ENCODE measurements around the gene NAPA.

The NAPA gene

DNA sequence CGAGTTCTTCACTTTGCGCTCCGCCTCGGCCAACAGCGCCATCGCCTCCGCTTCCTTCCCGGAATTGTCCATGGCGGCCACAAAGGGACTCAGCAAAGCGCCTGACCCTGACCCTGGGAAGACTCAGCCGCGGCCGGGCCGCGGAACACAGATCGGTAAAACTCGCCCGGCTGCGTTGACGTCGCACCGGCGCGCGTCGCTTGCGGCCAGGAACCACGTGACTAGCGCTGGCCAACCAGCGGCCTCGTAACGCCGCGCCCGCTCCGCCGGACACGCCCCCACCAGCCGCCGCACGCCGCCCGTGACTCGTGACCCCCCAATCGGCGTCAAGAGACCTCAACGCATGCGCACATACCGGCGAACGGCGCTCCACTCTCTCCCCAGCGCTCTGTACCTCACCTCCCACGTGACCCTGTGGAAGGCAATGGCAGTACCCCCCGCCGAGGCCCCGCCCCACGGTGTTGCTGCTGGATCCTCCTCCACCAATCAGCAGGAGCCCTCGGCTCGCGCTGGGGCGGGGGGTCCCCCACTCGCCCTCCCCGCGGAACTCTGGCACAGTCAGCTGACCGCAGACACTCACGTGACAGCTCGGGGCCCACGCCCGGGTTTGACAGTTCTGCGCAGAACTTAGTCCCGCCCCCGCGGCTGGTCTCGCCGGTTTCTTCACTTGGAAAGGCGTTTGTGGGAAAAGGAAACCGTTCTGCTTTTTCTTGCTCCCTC is at the start of gene NAPA:
TSS of gene NAPA (minus strand) at position 195 of the 720 bp plus-strand sequence. CDS start at position 72, 123 bp downstream.
- peaks cover 35 to 43% of the 10 kb centered on the region in 2 donors for H3K4me1 ChIP-seq (ENCODE audit: control insufficient read depth in 2 of 2, insufficient read depth in 2 of 2, low read length in 2 of 2)
- peak within 1 kb of the TSS; percentile 95 to 98 for H3K4me3 ChIP-seq (ENCODE audit: low read length in 2 of 2)
- no peaks in the 10 kb centered on the region for H3K27me3 ChIP-seq (ENCODE audit: control insufficient read depth in 2 of 2, insufficient read depth in 2 of 2, low read length in 2 of 2)

DNA sequence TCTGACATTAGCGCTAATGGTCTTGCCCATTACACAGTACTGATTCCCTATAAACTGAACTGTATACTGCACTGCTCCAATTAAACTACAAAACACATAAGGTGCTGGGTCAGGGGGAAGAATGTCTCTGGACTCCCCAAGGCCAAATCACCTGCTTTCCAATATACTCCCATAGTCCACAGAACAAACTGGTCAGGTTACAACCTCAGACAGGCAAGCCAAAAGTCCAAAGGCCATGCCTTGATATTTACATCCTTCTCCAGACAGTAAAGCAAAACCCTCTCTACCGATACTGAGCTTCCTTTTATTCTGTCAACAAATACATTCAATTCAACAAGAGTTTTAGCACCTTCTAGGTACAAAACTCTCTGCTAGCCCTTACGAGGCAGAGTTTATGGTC is 49.2 kb upstream of the NAPA start:
- Histone ChIP-seq H3K9ac (ENCODE audit: low read depth in 1 of 2, low read length in 2 of 2) (peak overlapping the region in 1 of 2 donors; percentile 5), H3K27me3 (ENCODE audit: control insufficient read depth in 2 of 2, insufficient read depth in 2 of 2, low read length in 2 of 2) (no peaks in the 10 kb centered on the region), H3K36me3 (ENCODE audit: control insufficient read depth in 2 of 2, insufficient read depth in 2 of 2, low read length in 2 of 2) (no peaks in the 10 kb centered on the region), H3K4me1 (ENCODE audit: control insufficient read depth in 2 of 2, insufficient read depth in 2 of 2, low read length in 2 of 2) (peaks cover 8 to 13% of the 10 kb centered on the region in 2 donors), H3K9me3 (ENCODE audit: control insufficient read depth in 2 of 2, low read length in 2 of 2) (no peaks in the 10 kb centered on the region), H3K27ac (ENCODE audit: low read depth in 2 of 2, low read length in 2 of 2) (peak overlapping the region; percentile 43 to 53), H3K4me3 (ENCODE audit: low read length in 2 of 2) (peak overlapping the region in 1 of 2 donors; percentile 43)

More for the DNA sequence above, at the start of gene NAPA:
- Histone ChIP-seq H3K9me3 (ENCODE audit: control insufficient read depth in 2 of 2, low read length in 2 of 2) (no peaks in the 10 kb centered on the region), H3K27ac (ENCODE audit: low read depth in 2 of 2, low read length in 2 of 2) (peak within 1 kb of the TSS; percentile 95 to 99), H3K9ac (ENCODE audit: low read depth in 1 of 2, low read length in 2 of 2) (peak within 1 kb of the TSS; percentile 99 to 100), H3K36me3 (ENCODE audit: control insufficient read depth in 2 of 2, insufficient read depth in 2 of 2, low read length in 2 of 2) (peaks cover 0 to 3% of the 10 kb centered on the region in 2 donors)

DNA sequence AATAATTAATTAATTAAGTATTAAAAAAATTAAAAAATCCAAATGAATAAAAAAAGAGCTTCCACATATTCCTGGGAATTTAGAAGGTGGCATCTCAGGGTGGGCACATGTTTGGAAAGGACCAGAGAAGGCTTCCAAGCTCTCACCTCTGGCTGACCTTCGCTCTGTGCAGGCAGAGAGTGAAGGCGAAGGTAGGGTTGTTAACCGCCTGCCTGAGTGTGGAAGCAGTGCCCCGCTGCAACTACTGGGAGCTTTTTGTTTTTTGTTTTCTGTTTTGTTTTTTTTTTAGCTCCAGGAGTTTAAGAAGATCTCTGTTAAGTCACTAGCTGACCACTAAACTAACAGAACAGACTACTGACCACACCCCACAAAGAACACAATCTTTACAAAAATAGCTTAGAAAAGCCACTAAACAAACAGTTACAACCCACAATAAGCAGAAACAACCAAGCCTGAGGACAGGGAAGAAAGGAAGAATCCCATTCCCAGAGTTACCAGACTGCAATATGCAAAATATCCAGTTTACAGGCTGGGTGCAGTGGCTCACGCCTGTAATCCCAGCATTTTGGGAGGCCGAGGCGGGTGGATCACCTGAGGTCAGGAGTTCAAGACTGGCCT is 46.7 kb upstream of the NAPA start:
- H3K27ac ChIP-seq (ENCODE audit: low read depth in 2 of 2, low read length in 2 of 2): peak overlapping the region in 1 of 2 donors; percentile 32
- H3K9ac ChIP-seq (ENCODE audit: low read depth in 1 of 2, low read length in 2 of 2): no peak overlapping the region
- no peak overlapping the region for H3K4me3 ChIP-seq (ENCODE audit: low read length in 2 of 2)

DNA sequence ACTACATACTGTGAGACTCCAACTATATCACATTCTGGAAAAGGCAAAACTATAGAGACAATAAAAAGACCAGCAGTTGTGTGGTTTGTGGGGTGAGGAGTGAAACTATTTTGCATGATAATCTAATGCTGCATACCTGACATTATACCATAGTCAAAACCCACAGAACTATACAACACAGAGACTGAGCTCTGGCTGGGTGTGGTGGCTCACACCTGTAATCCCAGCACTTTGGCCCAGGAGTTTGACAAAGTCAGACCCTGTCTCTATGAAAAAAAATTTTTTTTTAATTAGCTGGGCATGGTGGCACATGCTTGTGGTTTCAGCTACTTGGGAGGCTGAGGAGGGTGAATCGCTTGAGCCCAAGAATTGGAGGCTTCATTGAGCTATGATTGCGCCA is 46.1 kb upstream of the NAPA start:
- Histone ChIP-seq H3K27ac (ENCODE audit: low read depth in 2 of 2, low read length in 2 of 2) (peak overlapping the region in 1 of 2 donors; percentile 45), H3K4me1 (ENCODE audit: control insufficient read depth in 2 of 2, insufficient read depth in 2 of 2, low read length in 2 of 2) (peaks cover 8 to 13% of the 10 kb centered on the region in 2 donors), H3K9ac (ENCODE audit: low read depth in 1 of 2, low read length in 2 of 2) (no peak overlapping the region), H3K4me3 (ENCODE audit: low read length in 2 of 2) (no peak overlapping the region), H3K36me3 (ENCODE audit: control insufficient read depth in 2 of 2, insufficient read depth in 2 of 2, low read length in 2 of 2) (no peaks in the 10 kb centered on the region), H3K9me3 (ENCODE audit: control insufficient read depth in 2 of 2, low read length in 2 of 2) (no peaks in the 10 kb centered on the region), H3K27me3 (ENCODE audit: control insufficient read depth in 2 of 2, insufficient read depth in 2 of 2, low read length in 2 of 2) (no peaks in the 10 kb centered on the region)

More for the DNA sequence above, 46.7 kb upstream of the NAPA start:
- H3K9me3 ChIP-seq (ENCODE audit: control insufficient read depth in 2 of 2, low read length in 2 of 2): no peaks in the 10 kb centered on the region
- H3K27me3 ChIP-seq (ENCODE audit: control insufficient read depth in 2 of 2, insufficient read depth in 2 of 2, low read length in 2 of 2): no peaks in the 10 kb centered on the region
- no peaks in the 10 kb centered on the region for H3K36me3 ChIP-seq (ENCODE audit: control insufficient read depth in 2 of 2, insufficient read depth in 2 of 2, low read length in 2 of 2)
- H3K4me1 ChIP-seq (ENCODE audit: control insufficient read depth in 2 of 2, insufficient read depth in 2 of 2, low read length in 2 of 2): peaks cover 8 to 13% of the 10 kb centered on the region in 2 donors

DNA sequence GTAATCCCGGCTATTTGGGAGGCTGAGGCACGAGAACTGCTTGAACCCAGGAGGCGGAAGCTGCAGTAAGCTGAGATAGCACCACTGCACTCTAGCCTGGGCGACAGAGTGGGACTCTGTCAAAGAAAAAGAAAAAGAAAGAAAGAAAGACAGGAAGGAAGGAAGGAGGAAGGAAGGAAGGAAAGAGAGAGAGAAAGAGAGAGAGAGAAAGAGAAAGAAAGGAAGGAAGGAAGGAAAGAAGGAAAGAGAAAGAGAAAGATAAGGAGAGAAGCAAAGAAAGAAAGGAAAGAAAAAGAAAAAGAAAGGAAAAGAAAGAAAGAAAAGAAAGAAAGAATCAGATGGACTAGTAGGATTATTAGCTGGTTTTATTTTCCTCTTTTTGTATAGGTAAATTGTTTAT is 35.3 kb upstream of the NAPA start:
- no peaks in the 10 kb centered on the region for H3K36me3 ChIP-seq (ENCODE audit: control insufficient read depth in 2 of 2, insufficient read depth in 2 of 2, low read length in 2 of 2)
- H3K27me3 ChIP-seq (ENCODE audit: control insufficient read depth in 2 of 2, insufficient read depth in 2 of 2, low read length in 2 of 2): peaks cover 0 to 5% of the 10 kb centered on the region in 2 donors
- H3K9me3 ChIP-seq (ENCODE audit: control insufficient read depth in 2 of 2, low read length in 2 of 2): no peaks in the 10 kb centered on the region
- H3K4me1 ChIP-seq (ENCODE audit: control insufficient read depth in 2 of 2, insufficient read depth in 2 of 2, low read length in 2 of 2): no peaks in the 10 kb centered on the region
- H3K4me3 ChIP-seq (ENCODE audit: low read length in 2 of 2): no peak overlapping the region
- no peak overlapping the region for H3K9ac ChIP-seq (ENCODE audit: low read depth in 1 of 2, low read length in 2 of 2)
- no peak overlapping the region for H3K27ac ChIP-seq (ENCODE audit: low read depth in 2 of 2, low read length in 2 of 2)

DNA sequence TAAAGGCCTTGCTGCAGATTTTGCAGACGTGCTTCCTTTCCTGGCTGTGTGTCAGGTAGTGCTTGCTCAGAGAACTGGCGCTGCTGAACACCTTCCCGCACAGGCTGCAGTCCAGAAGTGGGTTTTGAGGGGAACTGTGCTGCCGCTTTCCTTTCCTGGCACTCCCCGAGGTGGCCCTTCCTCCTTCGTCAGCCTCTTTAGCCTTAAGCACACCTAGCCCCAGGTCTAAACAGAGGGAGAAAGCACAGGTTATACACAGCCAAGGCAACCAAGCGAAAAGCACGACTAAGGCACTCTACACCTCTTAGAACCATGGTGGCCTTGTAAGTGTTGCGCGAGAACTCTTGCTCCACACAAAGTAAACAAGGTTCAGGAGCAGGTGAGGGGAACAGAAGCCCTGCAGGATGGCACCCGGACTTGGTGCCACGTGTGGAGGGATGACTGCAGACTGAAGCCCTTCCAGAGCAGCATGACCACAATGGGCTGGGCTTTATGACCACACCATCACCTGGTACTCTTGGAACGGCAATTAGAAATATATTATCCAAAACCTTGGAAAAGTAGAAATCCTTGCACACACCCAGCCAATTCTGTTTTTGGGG is 34.5 kb upstream of the NAPA start:
- Histone ChIP-seq H3K9me3 (ENCODE audit: control insufficient read depth in 2 of 2, low read length in 2 of 2) (no peaks in the 10 kb centered on the region), H3K4me1 (ENCODE audit: control insufficient read depth in 2 of 2, insufficient read depth in 2 of 2, low read length in 2 of 2) (no peaks in the 10 kb centered on the region), H3K36me3 (ENCODE audit: control insufficient read depth in 2 of 2, insufficient read depth in 2 of 2, low read length in 2 of 2) (no peaks in the 10 kb centered on the region), H3K9ac (ENCODE audit: low read depth in 1 of 2, low read length in 2 of 2) (no peak overlapping the region), H3K4me3 (ENCODE audit: low read length in 2 of 2) (no peak overlapping the region), H3K27me3 (ENCODE audit: control insufficient read depth in 2 of 2, insufficient read depth in 2 of 2, low read length in 2 of 2) (peaks cover 0 to 7% of the 10 kb centered on the region in 2 donors), H3K27ac (ENCODE audit: low read depth in 2 of 2, low read length in 2 of 2) (no peak overlapping the region)

DNA sequence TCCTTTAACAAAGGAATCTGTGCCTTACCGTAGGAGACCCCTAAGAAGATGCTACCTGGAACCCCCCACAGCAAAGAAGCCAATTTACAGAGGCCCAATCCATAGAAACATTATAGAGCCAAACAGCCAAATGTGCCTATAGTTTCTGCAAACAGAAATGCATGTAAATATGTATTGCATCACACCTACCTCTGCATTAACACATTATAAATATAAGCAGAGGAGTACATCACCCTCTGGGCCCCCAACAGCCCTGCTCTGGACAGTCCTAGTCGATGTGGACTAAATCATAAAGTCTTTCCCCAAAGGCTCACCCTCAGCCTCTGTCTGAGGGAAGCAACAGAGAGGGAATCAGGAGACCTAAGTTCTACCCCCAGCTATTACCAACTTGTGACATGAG is 32.3 kb upstream of the NAPA start:
- Histone ChIP-seq H3K27me3 (ENCODE audit: control insufficient read depth in 2 of 2, insufficient read depth in 2 of 2, low read length in 2 of 2) (peaks cover 0 to 7% of the 10 kb centered on the region in 2 donors), H3K4me1 (ENCODE audit: control insufficient read depth in 2 of 2, insufficient read depth in 2 of 2, low read length in 2 of 2) (no peaks in the 10 kb centered on the region), H3K27ac (ENCODE audit: low read depth in 2 of 2, low read length in 2 of 2) (no peak overlapping the region), H3K4me3 (ENCODE audit: low read length in 2 of 2) (no peak overlapping the region), H3K36me3 (ENCODE audit: control insufficient read depth in 2 of 2, insufficient read depth in 2 of 2, low read length in 2 of 2) (no peaks in the 10 kb centered on the region), H3K9me3 (ENCODE audit: control insufficient read depth in 2 of 2, low read length in 2 of 2) (no peaks in the 10 kb centered on the region), H3K9ac (ENCODE audit: low read depth in 1 of 2, low read length in 2 of 2) (no peak overlapping the region)

DNA sequence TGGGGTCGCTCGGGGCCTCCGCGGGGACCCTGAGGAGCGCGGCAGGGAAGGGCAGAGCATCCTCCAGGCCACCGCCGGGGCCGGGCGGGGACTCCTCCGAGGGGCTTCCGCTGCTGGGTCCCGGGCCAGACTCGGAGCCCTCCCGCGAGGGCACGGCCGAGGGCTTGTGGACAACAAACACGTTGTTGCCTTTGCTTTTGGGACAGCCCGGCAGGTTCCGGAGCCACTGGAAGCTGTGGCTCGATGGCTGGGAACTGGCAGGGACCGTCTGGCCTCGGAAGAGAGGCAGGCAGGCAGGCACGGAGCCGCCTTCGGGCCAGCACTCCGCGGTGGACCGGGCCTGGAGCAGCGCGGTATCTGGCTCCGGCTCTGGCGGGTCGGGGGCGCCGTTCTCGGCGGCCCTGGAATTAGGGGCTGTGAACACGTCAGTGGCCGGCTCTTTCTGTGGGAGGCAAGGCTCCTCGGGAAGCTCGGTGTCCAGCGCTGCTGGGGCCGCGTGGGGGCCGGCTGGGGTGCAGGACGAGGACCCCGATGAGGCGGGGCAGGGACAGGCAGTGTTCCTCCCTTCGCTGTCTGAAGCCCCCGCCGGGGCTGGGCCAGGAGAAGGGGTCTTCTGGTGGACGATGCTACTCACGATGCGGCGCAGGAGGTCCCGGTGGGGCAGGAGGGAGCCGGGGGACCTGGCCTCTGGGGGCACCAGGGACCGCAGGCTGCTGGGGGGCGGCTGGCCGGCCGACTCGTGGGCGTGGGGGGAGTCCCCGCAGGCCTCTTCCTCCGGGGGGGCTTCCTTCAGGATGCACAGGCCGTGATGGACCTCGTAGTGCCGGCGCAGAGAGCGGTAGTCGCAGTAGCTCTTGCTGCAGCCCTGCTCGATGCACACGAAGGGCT is 30.4 kb upstream of the NAPA start:
- Histone ChIP-seq H3K27me3 (ENCODE audit: control insufficient read depth in 2 of 2, insufficient read depth in 2 of 2, low read length in 2 of 2) (peaks cover 0 to 7% of the 10 kb centered on the region in 2 donors), H3K4me3 (ENCODE audit: low read length in 2 of 2) (no peak overlapping the region), H3K9me3 (ENCODE audit: control insufficient read depth in 2 of 2, low read length in 2 of 2) (no peaks in the 10 kb centered on the region), H3K4me1 (ENCODE audit: control insufficient read depth in 2 of 2, insufficient read depth in 2 of 2, low read length in 2 of 2) (no peaks in the 10 kb centered on the region), H3K36me3 (ENCODE audit: control insufficient read depth in 2 of 2, insufficient read depth in 2 of 2, low read length in 2 of 2) (no peaks in the 10 kb centered on the region), H3K27ac (ENCODE audit: low read depth in 2 of 2, low read length in 2 of 2) (no peak overlapping the region), H3K9ac (ENCODE audit: low read depth in 1 of 2, low read length in 2 of 2) (no peak overlapping the region)

DNA sequence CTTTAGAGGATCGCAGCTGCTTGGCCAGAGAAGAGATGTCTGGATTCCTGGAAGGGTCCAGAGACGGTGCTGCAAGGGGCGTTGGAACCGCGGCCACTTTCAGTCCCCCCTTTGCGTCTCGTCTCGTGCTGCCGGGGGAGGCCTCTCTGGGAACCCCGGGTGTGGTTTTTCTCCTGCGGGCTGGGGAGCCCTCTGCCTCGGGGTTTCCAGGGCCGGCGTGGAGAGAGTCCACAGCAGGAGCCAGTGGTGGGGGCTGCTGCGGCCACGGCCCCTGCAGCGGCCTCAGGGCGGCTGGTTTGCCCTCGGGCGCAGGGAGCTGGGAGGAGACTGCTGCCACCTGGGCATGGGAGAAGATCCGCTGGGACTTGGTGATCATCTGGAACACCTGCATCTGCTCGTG is 29.6 kb upstream of the NAPA start:
- Histone ChIP-seq H3K27me3 (ENCODE audit: control insufficient read depth in 2 of 2, insufficient read depth in 2 of 2, low read length in 2 of 2) (peaks cover 0 to 7% of the 10 kb centered on the region in 2 donors), H3K9me3 (ENCODE audit: control insufficient read depth in 2 of 2, low read length in 2 of 2) (no peaks in the 10 kb centered on the region), H3K4me3 (ENCODE audit: low read length in 2 of 2) (no peak overlapping the region), H3K9ac (ENCODE audit: low read depth in 1 of 2, low read length in 2 of 2) (no peak overlapping the region), H3K27ac (ENCODE audit: low read depth in 2 of 2, low read length in 2 of 2) (no peak overlapping the region), H3K36me3 (ENCODE audit: control insufficient read depth in 2 of 2, insufficient read depth in 2 of 2, low read length in 2 of 2) (no peaks in the 10 kb centered on the region), H3K4me1 (ENCODE audit: control insufficient read depth in 2 of 2, insufficient read depth in 2 of 2, low read length in 2 of 2) (no peaks in the 10 kb centered on the region)

All from mucosa of rectum (tissue), 2 donors.